RWPE1 (cell line): ENCODE data around the gene GPR32.

ENCODE experiments used
- CTCF ChIA-PET: fragments of 350-600 bp; sonication (Branson Sonifier 250); formaldehyde crosslinking; extraction: SDS; loops from one replicate; lab custom pipeline; 2021; lab: Yijun Ruan, JAX
- POLR2A ChIA-PET: fragments of 400-600 bp; formaldehyde crosslinking; extraction: SDS; loops from one replicate; lab custom pipeline; 2020; ENCODE audit warnings: antibody characterized with exemption; ENCODE audit not compliant: low non-redundant PET; lab: Yijun Ruan, JAX
- DNase-seq: peaks from one replicate; pipeline ENCODE4 v3.0.0; 2012; ENCODE audit warnings: low spot score
- H3K27ac ChIP-seq: fragments of 450-650 bp; 2 replicates; pipeline ENCODE4 v1.5.1; 2017
- TF ChIP-seq, protein P1 (sequence below): fragments of 450-650 bp; conservative IDR thresholded peaks from 2 replicates; pipeline ENCODE4 v1.5.1; 2017; ENCODE audit warnings: low read depth, mild to moderate bottlenecking

Gene GPR32

DNA sequence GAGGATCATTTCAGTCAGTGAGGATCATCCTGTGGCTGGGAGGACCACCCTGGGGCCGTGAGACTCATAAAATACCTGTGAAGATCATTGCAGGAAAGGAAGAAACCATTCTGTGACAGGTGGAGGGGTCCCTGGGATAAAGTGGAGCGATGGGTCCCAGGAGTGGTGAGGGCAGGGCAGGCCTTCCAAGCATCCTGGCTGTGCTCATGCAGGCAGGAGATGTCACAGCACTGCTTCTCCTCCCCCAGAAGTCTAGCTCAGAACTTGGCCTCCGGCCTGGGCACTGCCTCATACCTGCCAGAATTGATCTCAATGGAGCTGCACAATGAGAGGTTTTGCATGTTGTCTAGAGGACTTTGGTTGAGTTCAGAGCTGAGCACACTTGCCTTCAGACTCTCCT is 42.2 kb downstream of the GPR32 start:
- no peak for DNase-seq
- CTCF ChIA-PET, result no interaction called here
- no peak overlapping the region for H3K27ac ChIP-seq
- TF ChIP-seq, protein P1, sequence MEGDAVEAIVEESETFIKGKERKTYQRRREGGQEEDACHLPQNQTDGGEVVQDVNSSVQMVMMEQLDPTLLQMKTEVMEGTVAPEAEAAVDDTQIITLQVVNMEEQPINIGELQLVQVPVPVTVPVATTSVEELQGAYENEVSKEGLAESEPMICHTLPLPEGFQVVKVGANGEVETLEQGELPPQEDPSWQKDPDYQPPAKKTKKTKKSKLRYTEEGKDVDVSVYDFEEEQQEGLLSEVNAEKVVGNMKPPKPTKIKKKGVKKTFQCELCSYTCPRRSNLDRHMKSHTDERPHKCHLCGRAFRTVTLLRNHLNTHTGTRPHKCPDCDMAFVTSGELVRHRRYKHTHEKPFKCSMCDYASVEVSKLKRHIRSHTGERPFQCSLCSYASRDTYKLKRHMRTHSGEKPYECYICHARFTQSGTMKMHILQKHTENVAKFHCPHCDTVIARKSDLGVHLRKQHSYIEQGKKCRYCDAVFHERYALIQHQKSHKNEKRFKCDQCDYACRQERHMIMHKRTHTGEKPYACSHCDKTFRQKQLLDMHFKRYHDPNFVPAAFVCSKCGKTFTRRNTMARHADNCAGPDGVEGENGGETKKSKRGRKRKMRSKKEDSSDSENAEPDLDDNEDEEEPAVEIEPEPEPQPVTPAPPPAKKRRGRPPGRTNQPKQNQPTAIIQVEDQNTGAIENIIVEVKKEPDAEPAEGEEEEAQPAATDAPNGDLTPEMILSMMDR, result no peak
- POLR2A ChIA-PET, result no interaction called here

DNA sequence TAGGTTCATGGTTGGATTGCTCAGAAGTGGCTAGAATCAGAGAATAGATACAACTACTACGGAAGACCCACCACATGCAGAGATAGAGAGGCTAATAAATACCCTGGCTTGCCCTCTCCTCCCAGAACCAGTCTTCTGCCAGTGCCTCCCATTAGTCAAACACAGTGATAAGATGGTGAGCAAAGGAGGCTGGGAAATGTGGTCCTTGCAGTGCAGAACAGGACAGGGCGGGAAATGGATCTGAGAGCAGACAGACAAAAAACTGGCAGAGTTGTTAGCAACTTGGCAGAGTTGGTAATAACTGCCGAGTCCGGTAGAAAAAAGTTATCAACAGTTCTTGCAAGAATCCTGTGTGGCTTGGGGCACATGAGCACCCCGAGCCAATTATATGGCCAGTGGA is 44.6 kb downstream of the GPR32 start:
- DNase-seq, result no peak
- TF ChIP-seq, protein P1, result no peak
- ChIA-PET CTCF (no interaction called here), POLR2A (no interaction called here)
- no peak overlapping the region for H3K27ac ChIP-seq

DNA sequence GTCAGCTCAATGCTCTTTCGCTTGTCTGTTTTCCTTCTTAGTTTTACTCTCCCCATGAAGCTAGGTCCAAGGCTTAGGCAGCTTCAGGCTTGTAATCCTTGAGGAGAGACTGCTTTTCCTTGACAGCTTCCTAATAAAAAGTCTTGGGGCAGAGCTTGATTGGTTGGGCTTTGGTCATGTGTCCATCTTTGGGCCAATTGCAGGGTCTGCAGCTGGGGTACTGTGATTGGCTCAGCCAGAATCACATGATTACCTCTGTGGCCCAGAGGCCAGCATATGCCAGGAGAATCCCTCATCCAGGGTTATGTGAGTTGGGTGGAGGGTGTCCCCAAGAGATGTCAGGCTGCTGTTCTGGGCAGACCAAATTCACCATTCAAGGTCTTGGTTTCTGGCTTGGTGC is 45.2 kb downstream of the GPR32 start:
- H3K27ac ChIP-seq, result no peak overlapping the region
- POLR2A ChIA-PET, result no interaction called here
- DNase-seq, result no peak
- CTCF ChIA-PET, result no interaction called here
- TF ChIP-seq, protein P1, result no peak

DNA sequence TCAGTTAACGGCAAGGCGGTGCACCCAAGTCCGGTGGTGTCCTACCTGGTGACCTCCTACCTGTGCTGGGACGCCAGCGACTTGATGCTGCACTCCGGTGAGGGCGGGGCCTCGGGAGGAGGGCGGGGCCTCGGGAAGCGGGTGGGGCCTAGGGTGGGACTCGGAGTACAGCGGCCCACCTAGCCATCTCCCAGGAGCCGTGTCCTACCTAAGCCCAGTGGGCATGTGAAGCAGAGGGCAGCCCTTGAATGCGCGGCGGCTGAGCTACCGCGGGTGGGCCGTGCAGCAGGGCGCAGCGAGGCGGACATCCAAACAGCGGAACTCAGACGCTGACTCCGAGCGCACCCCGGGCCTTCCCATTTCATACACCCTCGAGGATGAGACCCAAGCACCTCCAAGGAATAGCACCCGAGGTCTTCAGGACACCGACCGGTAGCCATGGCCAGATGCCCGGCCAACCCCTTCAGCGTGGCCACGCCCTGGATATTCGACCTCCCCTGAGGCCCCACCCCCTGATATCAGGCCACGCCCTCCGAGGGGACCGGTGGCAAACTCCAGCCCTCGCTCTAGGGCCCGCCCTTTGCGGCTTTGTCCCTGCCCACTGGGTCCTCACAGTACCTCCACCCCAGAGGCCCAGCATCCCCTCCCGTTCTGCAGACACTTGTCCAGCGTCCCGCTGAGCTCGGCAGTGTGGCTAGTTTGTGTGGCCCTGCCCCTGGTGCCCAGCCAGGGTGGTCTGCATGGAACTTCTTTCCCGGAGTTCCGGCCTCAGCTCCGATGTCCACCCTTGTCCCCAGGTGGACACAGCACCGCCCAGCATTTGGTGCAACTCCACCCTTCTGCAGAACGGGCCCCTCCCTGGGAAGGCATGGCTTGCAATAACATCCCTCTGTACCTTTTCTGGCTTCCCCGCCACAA is 47.9 kb downstream of the GPR32 start:
- DNase-seq, result no peak
- ChIA-PET CTCF (interaction anchor here (0.6 kb wide), 1 partner anchor 44 kb away, joined by 4 read pairs; no protein-coding TSS in a partner anchor), POLR2A (no interaction called here)
- H3K27ac ChIP-seq, result no peak overlapping the region
- TF ChIP-seq, protein P1, result no peak

DNA sequence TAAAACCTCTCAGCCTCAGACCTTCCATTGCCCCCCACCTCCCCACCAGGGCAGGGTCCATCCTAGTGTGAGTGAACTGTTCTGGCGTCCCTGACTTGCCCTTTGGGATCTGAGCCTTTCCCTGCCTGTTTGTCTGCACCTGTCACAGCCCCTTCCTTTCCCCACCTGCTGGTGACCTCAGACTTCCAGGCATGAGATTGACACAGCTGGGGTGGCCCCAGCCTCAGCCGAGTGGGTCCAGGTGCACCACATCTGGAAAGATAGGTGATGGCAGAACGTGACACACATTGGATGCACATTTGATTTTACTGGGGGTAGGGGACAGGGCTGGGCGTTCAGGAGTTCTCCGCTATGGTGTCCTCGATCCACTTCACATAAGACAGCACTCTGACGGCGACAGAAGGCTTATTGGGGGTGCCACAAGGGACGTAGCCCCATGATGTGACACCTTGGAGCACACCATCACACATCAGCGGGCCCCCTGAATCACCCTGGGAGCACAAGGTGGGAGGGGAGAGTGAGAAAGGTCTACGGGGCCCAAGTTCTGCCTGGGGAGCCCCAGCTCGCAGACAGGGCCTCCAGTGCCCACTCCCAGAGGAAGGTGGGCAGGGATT is 48.7 kb downstream of the GPR32 start:
- POLR2A ChIA-PET, result no interaction called here
- CTCF ChIA-PET, result interaction anchor here (0.6 kb wide), 1 partner anchor 43 kb away, joined by 4 read pairs; no protein-coding TSS in a partner anchor

DNA sequence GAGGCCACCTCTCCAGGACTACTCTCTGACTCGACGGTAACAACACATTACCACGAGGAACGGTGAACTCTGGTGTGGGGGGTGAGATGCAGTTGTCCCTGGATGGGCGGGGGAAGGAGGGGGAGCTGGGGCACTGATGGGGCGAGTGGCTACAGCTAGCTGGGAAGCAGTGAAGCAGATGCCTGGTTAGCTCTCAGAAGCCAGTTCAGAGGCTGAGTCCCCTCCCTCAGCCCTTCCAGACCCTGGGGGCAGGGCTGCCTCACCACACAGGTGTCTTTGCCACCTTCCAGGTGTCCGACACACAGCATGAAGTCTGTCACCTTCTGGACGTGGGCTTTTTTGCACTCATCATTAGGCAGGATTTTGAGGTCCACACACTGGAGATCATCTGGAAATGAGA is 49.4 kb downstream of the GPR32 start:
- CTCF ChIA-PET, result no interaction called here
- no peak overlapping the region for H3K27ac ChIP-seq

More for the DNA sequence above, 48.7 kb downstream of the GPR32 start:
- no peak for DNase-seq
- TF ChIP-seq, protein P1, result no peak
- no peak overlapping the region for H3K27ac ChIP-seq

More for the DNA sequence above, 49.4 kb downstream of the GPR32 start:
- POLR2A ChIA-PET, result no interaction called here
- TF ChIP-seq, protein P1, result no peak
- no peak for DNase-seq
